ENCODE results near the gene CDH4. TPM values are rescaled to one million over a fixed set of nuclear protein-coding genes. Genes with fewer than 3 reads are reported as not detected.

Gene CDH4
- total and polyA plus RNA-seq, 2 donors (not counting 1 experiment from before 2014, with no cell fraction given): not detected

- H3K36me3 ChIP-seq (replicated peaks in 1 of 2; ENCODE audit: control extremely low read depth in 1 of 2, control insufficient read depth in 1 of 2, extremely low read depth in 1 of 2, insufficient read depth in 2 of 2, low read length in 1 of 2): no peaks in the 10 kb centered on the region
- intact Hi-C loops (cut with micrococcal nuclease): no loop called here
- H3K79me2 ChIP-seq (ENCODE audit: control insufficient read depth, insufficient read depth, low read length): no peaks in the 10 kb centered on the region
Measured at GRCh38 chr20:61957961-61958715, 706.1 kb downstream of the CDH4 start.

More at GRCh38 chr20:61957961-61958715, 706.1 kb downstream of the CDH4 start:
- Histone ChIP-seq H3K9me3 (ENCODE audit: control extremely low read depth in 1 of 3, control insufficient read depth in 2 of 3, insufficient read depth in 1 of 3, low read length in 2 of 3) (peaks cover 0 to 3% (median 0%) of the 10 kb centered on the region in 3 donors), H3K4me2 (replicated peaks; ENCODE audit: low read depth, low read length, poor library complexity, severe bottlenecking) (no peak overlapping the region), H3K27me3 (replicated peaks in 1 of 4; ENCODE audit: control extremely low read depth in 1 of 4, control insufficient read depth in 3 of 4, insufficient read depth in 4 of 4, low read length in 3 of 4) (peaks cover 0 to 7% (median 0%) of the 10 kb centered on the region in 4 experiments), H3K9ac (ENCODE audit: low read length) (no peak overlapping the region), H3K27ac (ENCODE audit: low read length in 2 of 2) (no peak overlapping the region), H4K20me1 (ENCODE audit: control insufficient read depth, insufficient read depth, low read length, poor library complexity, severe bottlenecking) (no peaks in the 10 kb centered on the region), H2AFZ (ENCODE audit: insufficient read depth, low read depth, low read length, poor library complexity, severe bottlenecking) (no peak overlapping the region), H3K4me1 (ENCODE audit: control insufficient read depth in 2 of 2, insufficient read depth in 2 of 2, low read length in 2 of 2) (no peaks in the 10 kb centered on the region), H3K4me3 (ENCODE audit: control extremely low read depth in 1 of 5, extremely low read depth in 1 of 5, insufficient read depth in 1 of 5, low read depth in 2 of 5, low read length in 4 of 5) (no peak overlapping the region)
- no peak overlapping the region for H3K4me3 Mint-ChIP-seq
- peaks cover 23% of the 10 kb centered on the region for H3K27me3 Mint-ChIP-seq
- CTCF ChIA-PET: no interaction called here
- TF ChIP-seq CTCF (IDR thresholded peaks at IDR 0.05): no peak
- TF ChIP-seq EZH2 (IDR thresholded peaks at IDR 0.05; ENCODE audit: borderline replicate concordance, insufficient read depth, low read depth, low read length, poor library complexity, severe bottlenecking): no peak
- DNase-seq: no peak
- no peaks in the 10 kb centered on the region for H3K9me3 Mint-ChIP-seq (ENCODE audit: insufficient read depth)
- H3K27ac Mint-ChIP-seq: no peak overlapping the region
- POLR2A ChIA-PET: no interaction called here
- 86% methylated on average over 8 of the region's 12 CpGs for WGBS (ENCODE audit: insufficient coverage)
- ATAC-seq (ENCODE audit: low read depth): no peak
- H3K4me1 Mint-ChIP-seq: no peaks in the 10 kb centered on the region

Data from B cell (primary cell).